GM23338 (cell line): ENCODE results near the gene UBL4A. TPM values are rescaled to one million over a fixed set of nuclear protein-coding genes. Genes with fewer than 3 reads are reported as not detected.

Experiments used
- ATAC-seq: fragments of 200-7000 bp; cut with Tn5 transposase; 3 replicates; pipeline ENCODE4 v1.9.1; 2020
- DNase-seq: peaks from one replicate; pipeline ENCODE4 v3.0.0-alpha.2; 2015; ENCODE audit warnings: low spot score
- H2AFZ ChIP-seq: fragments of 200-600 bp; sonication (generic); 2 replicates; pipeline ENCODE4 v1.8.0; 2016; ENCODE audit warnings: antibody characterized with exemption, mild to moderate bottlenecking, moderate library complexity
- H3F3A ChIP-seq: fragments of 200-600 bp; sonication (generic); replicated peaks from 2 replicates; pipeline ENCODE4 v1.8.0; 2017; ENCODE audit warnings: antibody characterized with exemption, mixed run types, low read depth
- H3K27ac ChIP-seq: fragments of 200-600 bp; sonication (generic); 2 replicates; pipeline ENCODE4 v1.6.1; 2016; ENCODE audit warnings: low read depth
- H3K27me3 ChIP-seq: fragments of 200-600 bp; sonication (generic); 2 replicates; pipeline ENCODE4 v1.8.0; 2016; ENCODE audit warnings: mild to moderate bottlenecking, mixed run types, moderate library complexity; ENCODE audit not compliant: insufficient read depth
- H3K36me3 ChIP-seq: fragments of 200-600 bp; sonication (generic); 2 replicates; pipeline ENCODE4 v1.8.0; 2016; ENCODE audit warnings: mild to moderate bottlenecking; ENCODE audit not compliant: insufficient read depth
- H3K4me1 ChIP-seq: fragments of 200-600 bp; sonication (generic); 2 replicates; pipeline ENCODE4 v1.8.0; 2016; ENCODE audit warnings: mild to moderate bottlenecking, moderate library complexity; ENCODE audit not compliant: insufficient read depth
- H3K4me2 ChIP-seq: fragments of 200-600 bp; sonication (generic); 2 replicates; pipeline ENCODE4 v1.7.1; 2017; ENCODE audit warnings: mixed run types
- H3K4me3 ChIP-seq: fragments of 200-600 bp; sonication (generic); 2 replicates; pipeline ENCODE4 v1.6.1; 2016; ENCODE audit warnings: mixed run types
- H3K79me2 ChIP-seq: fragments of 200-600 bp; sonication (generic); replicated peaks from 2 replicates; pipeline ENCODE4 v1.8.0; 2017; ENCODE audit warnings: mild to moderate bottlenecking; ENCODE audit not compliant: insufficient read depth
- H3K9me2 ChIP-seq: fragments of 200-600 bp; sonication (generic); 2 replicates; pipeline ENCODE4 v1.8.0; 2017; ENCODE audit not compliant: insufficient read depth
- H4K20me1 ChIP-seq: fragments of 200-600 bp; sonication (generic); replicated peaks from 2 replicates; pipeline ENCODE4 v1.8.0; 2017; ENCODE audit warnings: mild to moderate bottlenecking; ENCODE audit not compliant: insufficient read depth
- H3K27ac Mint-ChIP-seq: 2 replicates; pipeline ENCODE4 v1.8.0; 2020; ENCODE audit warnings: inconsistent platforms, mild to moderate bottlenecking, moderate library complexity, mixed read lengths
- H3K27me3 Mint-ChIP-seq: 3 replicates; pipeline ENCODE4 v1.8.0; 2022; ENCODE audit warnings: low read depth, mild to moderate bottlenecking, moderate library complexity, mixed read lengths, inconsistent platforms; ENCODE audit not compliant: insufficient read depth, poor library complexity
- H3K36me3 Mint-ChIP-seq: 3 replicates; pipeline ENCODE4 v1.8.0; 2021; ENCODE audit warnings: low read depth, mild to moderate bottlenecking, inconsistent platforms, moderate library complexity, mixed read lengths
- H3K4me1 Mint-ChIP-seq: 3 replicates; pipeline ENCODE4 v1.8.0; 2020; ENCODE audit warnings: mild to moderate bottlenecking, inconsistent platforms, mixed read lengths
- H3K4me3 Mint-ChIP-seq: 3 replicates; pipeline ENCODE4 v1.8.0; 2021; ENCODE audit warnings: moderate library complexity, mild to moderate bottlenecking, inconsistent platforms, mixed read lengths
- H3K9me3 Mint-ChIP-seq: 3 replicates; pipeline ENCODE4 v1.8.0; 2020; ENCODE audit warnings: moderate library complexity, mild to moderate bottlenecking, inconsistent platforms, mixed read lengths
- CREB1 ChIP-seq: fragments of 250-450 bp; sonication (Bioruptor Pico); IDR thresholded peaks from 2 replicates; pipeline ENCODE4 v1.5.0; 2020; ENCODE audit warnings: low read depth, mild to moderate bottlenecking, moderate library complexity
- CTCF ChIP-seq, 2 experiments: fragments of 200-600 bp in 1 of 2; sonication (generic) in 1 of 2; conservative IDR thresholded peaks; 2 replicates each; pipeline versions ENCODE4 v1.5.1 to v1.6.1; 2016 to 2017; ENCODE audit warnings: antibody characterized with exemption in 2 of 2, low read depth in 2 of 2, mild to moderate bottlenecking in 2 of 2, moderate library complexity in 1 of 2
- ETS1 ChIP-seq: IDR thresholded peaks from 2 replicates; pipeline ENCODE4 v1.6.1; 2016; ENCODE audit warnings: antibody characterized with exemption
- EZH2 ChIP-seq: fragments of 200-600 bp; sonication (generic); IDR thresholded peaks from one replicate; pipeline ENCODE4 v1.8.0; 2017; ENCODE audit warnings: antibody characterized with exemption, mild to moderate bottlenecking, low read depth; ENCODE audit not compliant: unreplicated experiment
- EZH2phosphoT487 ChIP-seq: fragments of 200-600 bp; sonication (generic); IDR thresholded peaks from one replicate; pipeline ENCODE4 v1.8.1; 2018; ENCODE audit warnings: antibody characterized with exemption; ENCODE audit not compliant: unreplicated experiment
- JUNB ChIP-seq: IDR thresholded peaks from one replicate; pipeline ENCODE4 v1.6.1; 2016; ENCODE audit warnings: antibody characterized with exemption; ENCODE audit not compliant: unreplicated experiment
- NANOG ChIP-seq: IDR thresholded peaks from 2 replicates; pipeline ENCODE4 v1.6.1; 2016; ENCODE audit warnings: antibody characterized with exemption, borderline replicate concordance
- POLR2AphosphoS5 ChIP-seq: IDR thresholded peaks from 2 replicates; pipeline ENCODE4 v1.6.1; 2016; ENCODE audit warnings: antibody characterized with exemption, low read depth
- REST ChIP-seq: IDR thresholded peaks from one replicate; pipeline ENCODE4 v1.6.1; 2018; ENCODE audit warnings: antibody characterized with exemption; ENCODE audit not compliant: unreplicated experiment
- STAT1 ChIP-seq: IDR thresholded peaks from one replicate; pipeline ENCODE4 v1.6.1; 2016; ENCODE audit warnings: antibody characterized with exemption; ENCODE audit not compliant: unreplicated experiment
- ZNF114 ChIP-seq: fragments of 250-450 bp; sonication (Bioruptor Pico); IDR thresholded peaks from 2 replicates; pipeline ENCODE4 v1.5.0; 2020; ENCODE audit warnings: mild to moderate bottlenecking, moderate library complexity
- ZNF331 ChIP-seq: fragments of 250-450 bp; sonication (Bioruptor Pico); IDR thresholded peaks from 2 replicates; pipeline ENCODE4 v1.5.0; 2020; ENCODE audit warnings: low read depth, mild to moderate bottlenecking, moderate library complexity
- ZNF462 ChIP-seq: fragments of 250-450 bp; sonication (Bioruptor Pico); IDR thresholded peaks from 2 replicates; pipeline ENCODE4 v1.5.0; 2020; ENCODE audit warnings: mild to moderate bottlenecking, moderate library complexity
- polyA plus RNA-seq: library from polyadenylated mRNA; unstranded; fragments of >200 nt; fragmentation: Nextera tagmentation; extraction: Ambion mirVana; gene quantifications from 2 replicates; pipeline ENCODE4 v1.2.1, GENCODE V29; 2016
- total RNA-seq: library from RNA; depleted of rRNA; stranded (reverse); fragments of >200 nt; shearing (Covaris generic); gene quantifications from 2 replicates; pipeline ENCODE4 v1.2.3, GENCODE V29; 2014

Gene UBL4A
- total and polyA plus RNA-seq, 2 experiments from 2014 or later: 15.6 to 43.7 TPM

GRCh38 chrX:154488336-154489075 lies 2.1 kb upstream of the UBL4A start:
- peaks cover 4% of the 10 kb centered on the region; the same call in 2 of the 3 replicates for H3K4me1 Mint-ChIP-seq
- no peaks in the 10 kb centered on the region for H3K79me2 ChIP-seq
- H3K9me3 Mint-ChIP-seq: no peaks in the 10 kb centered on the region
- no peak for TF ChIP-seq ZNF331 (CRISPR knock-in tag)
- no peak for TF ChIP-seq ETS1
- no peak for TF ChIP-seq CTCF (conservative IDR thresholded peaks at IDR 0.05; ENCODE audit: low read depth in 2 of 2)
- no peak for TF ChIP-seq ZNF462 (CRISPR knock-in tag)
- no peak for TF ChIP-seq CREB1 (CRISPR knock-in tag)
- TF ChIP-seq REST: no peak
- no peak for TF ChIP-seq JUNB
- no peak for TF ChIP-seq EZH2
- no peak for TF ChIP-seq NANOG
- no peak for TF ChIP-seq ZNF114 (CRISPR knock-in tag)
- no peak for TF ChIP-seq EZH2phosphoT487
- no peak for TF ChIP-seq STAT1
- TF ChIP-seq POLR2AphosphoS5: no peak
- no peak overlapping the region for H3K27ac ChIP-seq
- H3K36me3 Mint-ChIP-seq: peaks cover 3% of the 10 kb centered on the region; the same call in 2 of the 3 replicates
- no peak overlapping the region for H2AFZ ChIP-seq
- peaks cover 15% of the 10 kb centered on the region for H3K27me3 Mint-ChIP-seq
- no peak overlapping the region for H3K4me2 ChIP-seq
- no peaks in the 10 kb centered on the region for H3K9me2 ChIP-seq
- no peak overlapping the region for H3K27ac Mint-ChIP-seq
- no peak overlapping the region for H3K4me3 Mint-ChIP-seq
- H3K4me3 ChIP-seq: no peak overlapping the region
- H3F3A ChIP-seq: no peaks in the 10 kb centered on the region
- no peak for ATAC-seq
- H3K36me3 ChIP-seq: no peaks in the 10 kb centered on the region
- no peaks in the 10 kb centered on the region; the same call in 1 of the 2 replicates for H4K20me1 ChIP-seq
- no peaks in the 10 kb centered on the region for H3K27me3 ChIP-seq
- DNase-seq: no peak
- no peaks in the 10 kb centered on the region for H3K4me1 ChIP-seq
